H1 (cell line): ENCODE measurements around the gene WDR90. TPM values are rescaled to one million over a fixed set of nuclear protein-coding genes. Genes with fewer than 3 reads are reported as not detected.

Experiments used
- CTCF ChIA-PET: fragments of 300-600 bp; sonication (Branson Sonifier 250); formaldehyde crosslinking; loops from one replicate; lab custom pipeline; 2021; ENCODE audit not compliant: partially characterized antibody; lab: Charles Lee
- POLR2A ChIA-PET: fragments of 300-600 bp; sonication (Branson Sonifier 250); formaldehyde crosslinking; loops from one replicate; lab custom pipeline; 2021; ENCODE audit warnings: inconsistent platforms; ENCODE audit not compliant: partially characterized antibody; lab: Charles Lee
- DNase-seq, 2 experiments: peaks; one replicate each; pipeline versions ENCODE4 v3.0.0 to v3.0.0-alpha.2; 2010 to 2022; ENCODE audit warnings: low spot score in 2 of 2, low read depth in 1 of 2, mixed read lengths in 1 of 2
- FAIRE-seq: peaks from 2 replicates; lab custom pipeline; 2011; peaks lifted over from hg19 to GRCh38; lab: Jason Lieb, UNC
- H2AFZ ChIP-seq: 2 replicates; pipeline ENCODE4 v1.8.1; 2012; ENCODE audit warnings: low read length, inconsistent platforms
- H2AK5ac ChIP-seq: 2 replicates; pipeline ENCODE4 v1.6.1; 2013; ENCODE audit warnings: low read depth, low read length
- H2BK120ac ChIP-seq: replicated peaks from 2 replicates; pipeline ENCODE3; 2013; ENCODE audit warnings: low read depth, low read length, inconsistent platforms
- H2BK12ac ChIP-seq: 2 replicates; pipeline ENCODE4 v1.6.1; 2013; ENCODE audit warnings: low read depth, low read length
- H2BK15ac ChIP-seq: 2 replicates; pipeline ENCODE4 v1.6.1; 2013; ENCODE audit warnings: low read length
- H2BK20ac ChIP-seq: 2 replicates; pipeline ENCODE4 v1.6.1; 2013; ENCODE audit warnings: low read length
- H2BK5ac ChIP-seq: 2 replicates; pipeline ENCODE4 v1.6.1; 2013; ENCODE audit warnings: low read depth, low read length
- H3K14ac ChIP-seq: 2 replicates; pipeline ENCODE4 v1.6.1; 2013; ENCODE audit warnings: inconsistent platforms; ENCODE audit not compliant: insufficient read length
- H3K18ac ChIP-seq: 2 replicates; pipeline ENCODE4 v1.6.1; 2013; ENCODE audit warnings: low read length; ENCODE audit errors: extremely low read depth
- H3K23ac ChIP-seq: 2 replicates; pipeline ENCODE4 v1.6.1; 2013; ENCODE audit warnings: inconsistent platforms; ENCODE audit not compliant: insufficient read length
- H3K23me2 ChIP-seq: 2 replicates; pipeline ENCODE4 v1.6.1; 2013; ENCODE audit warnings: low read depth, low read length
- H3K27ac ChIP-seq: 2 replicates; pipeline ENCODE4 v1.6.1; 2011; ENCODE audit warnings: low read depth, low read length, inconsistent platforms
- H3K27me3 ChIP-seq, 4 experiments: replicated peaks in 1 of 4; 1 replicate in 1 of 4; 2 replicates in 3 of 4; pipeline versions ENCODE4 v1.6.1 to v1.8.1; 2011 to 2013; ENCODE audit warnings: low read length in 3 of 4, mild to moderate bottlenecking in 3 of 4, inconsistent platforms in 2 of 4, mixed read lengths in 2 of 4, moderate library complexity in 1 of 4; ENCODE audit not compliant: control insufficient read depth in 3 of 4, insufficient read depth in 3 of 4; ENCODE audit errors: extremely low read depth in 1 of 4
- H3K36me3 ChIP-seq, 4 experiments: 2 replicates each; pipeline versions ENCODE4 v1.6.1 to v1.8.1; 2011 to 2013; ENCODE audit warnings: mild to moderate bottlenecking in 4 of 4, low read length in 3 of 4, moderate library complexity in 2 of 4, control low read depth in 1 of 4, inconsistent platforms in 1 of 4; ENCODE audit not compliant: insufficient read depth in 4 of 4, control insufficient read depth in 2 of 4
- H3K4ac ChIP-seq: replicated peaks from 2 replicates; pipeline ENCODE3; 2013; ENCODE audit warnings: low read length, low read depth, mixed read lengths, inconsistent platforms; ENCODE audit not compliant: insufficient read length
- H3K4me1 ChIP-seq, 4 experiments: replicated peaks in 1 of 4; 1 replicate in 1 of 4; 2 replicates in 3 of 4; pipeline versions ENCODE4 v1.6.1 to v1.8.1; 2011 to 2013; ENCODE audit warnings: low read length in 3 of 4, inconsistent platforms in 2 of 4, mixed read lengths in 1 of 4; ENCODE audit not compliant: insufficient read depth in 4 of 4, control insufficient read depth in 3 of 4
- H3K4me2 ChIP-seq, 2 experiments: 2 replicates each; pipeline versions ENCODE4 v1.6.1 to v1.8.1; 2011 to 2013; ENCODE audit warnings: low read depth in 2 of 2, low read length in 2 of 2, control low read depth in 1 of 2, inconsistent platforms in 1 of 2, mild to moderate bottlenecking in 1 of 2; ENCODE audit not compliant: insufficient read depth in 1 of 2
- H3K4me3 ChIP-seq, 4 experiments: fragments of 200-600, 300-600 bp in 1 of 4; sonication (generic), shearing (Covaris generic), sonication (Bioruptor Twin) in 1 of 4; 2 replicates each; pipeline versions ENCODE4 v1.5.1 to v1.8.1; 2011 to 2016; ENCODE audit warnings: low read length in 4 of 4, low read depth in 3 of 4, control low read depth in 2 of 4, inconsistent platforms in 2 of 4, mild to moderate bottlenecking in 2 of 4, mixed read lengths in 1 of 4, moderate library complexity in 1 of 4; ENCODE audit not compliant: insufficient read depth in 2 of 4; ENCODE audit errors: extremely low read depth in 1 of 4
- H3K56ac ChIP-seq: replicated peaks from 2 replicates; pipeline ENCODE3; 2013; ENCODE audit warnings: low read depth, mild to moderate bottlenecking, mixed read lengths, low read length, inconsistent platforms; ENCODE audit not compliant: insufficient read length
- H3K79me1 ChIP-seq: 2 replicates; pipeline ENCODE4 v1.6.1; 2013; ENCODE audit warnings: low read depth, low read length, control low read depth
- H3K79me2 ChIP-seq, 2 experiments: 2 replicates each; pipeline versions ENCODE4 v1.6.1 to v1.8.1; 2012 to 2013; ENCODE audit warnings: low read length in 2 of 2, mild to moderate bottlenecking in 2 of 2, inconsistent platforms in 1 of 2; ENCODE audit not compliant: insufficient read depth in 2 of 2, control insufficient read depth in 1 of 2
- H3K9ac ChIP-seq, 4 experiments: replicated peaks in 1 of 4; 1 replicate in 1 of 4; 2 replicates in 3 of 4; pipeline versions ENCODE4 v1.6.1 to v1.8.1; 2011 to 2013; ENCODE audit warnings: low read depth in 3 of 4, low read length in 3 of 4, control low read depth in 2 of 4, mild to moderate bottlenecking in 2 of 4, moderate library complexity in 2 of 4, inconsistent platforms in 1 of 4; ENCODE audit errors: extremely low read depth in 1 of 4
- H3K9me3 ChIP-seq, 2 experiments: 2 replicates each; pipeline versions ENCODE4 v1.6.1 to v1.8.1; 2012 to 2013; ENCODE audit warnings: mild to moderate bottlenecking in 2 of 2, moderate library complexity in 2 of 2, control low read depth in 1 of 2, inconsistent platforms in 1 of 2, low read depth in 1 of 2, low read length in 1 of 2, mixed read lengths in 1 of 2; ENCODE audit not compliant: insufficient read depth in 2 of 2
- H4K20me1 ChIP-seq, 2 experiments: replicated peaks in 1 of 2; 2 replicates each; pipeline versions ENCODE3 to v1.8.1; 2011 to 2013; ENCODE audit warnings: inconsistent platforms in 2 of 2, low read length in 2 of 2, mild to moderate bottlenecking in 1 of 2; ENCODE audit not compliant: insufficient read depth in 2 of 2, control insufficient read depth in 1 of 2
- H4K5ac ChIP-seq: 2 replicates; pipeline ENCODE4 v1.6.1; 2013; ENCODE audit warnings: low read length, low read depth, mixed read lengths, inconsistent platforms; ENCODE audit not compliant: insufficient read length
- H4K8ac ChIP-seq: 2 replicates; pipeline ENCODE4 v1.8.0; 2013; ENCODE audit warnings: mild to moderate bottlenecking, moderate library complexity, low read length, inconsistent platforms; ENCODE audit not compliant: insufficient read depth; ENCODE audit errors: extremely low read depth
- H4K91ac ChIP-seq: replicated peaks from 2 replicates; pipeline ENCODE3; 2013; ENCODE audit warnings: low read length, mixed read lengths, inconsistent platforms; ENCODE audit not compliant: insufficient read length
- BACH1 ChIP-seq: IDR thresholded peaks from 2 replicates; pipeline ENCODE4 v1.6.1; 2012; ENCODE audit warnings: low read length, improper control_type of control experiment
- GABPA ChIP-seq: IDR thresholded peaks from 2 replicates; pipeline ENCODE4 v1.6.1; 2011; ENCODE audit warnings: mild to moderate bottlenecking, low read length, moderate library complexity, borderline replicate concordance; ENCODE audit not compliant: insufficient read depth
- JUND ChIP-seq: IDR thresholded peaks from 2 replicates; pipeline ENCODE4 v1.6.1; 2011; ENCODE audit warnings: mild to moderate bottlenecking, improper control_type of control experiment, low read length
- KDM1A ChIP-seq: fragments of 200-600, 300-600 bp; sonication (generic); IDR thresholded peaks from 2 replicates; pipeline ENCODE4 v1.7.1; 2016; ENCODE audit warnings: mild to moderate bottlenecking, low read length, borderline replicate concordance
- POLR2AphosphoS5 ChIP-seq: IDR thresholded peaks from 2 replicates; pipeline ENCODE4 v1.6.1; 2011; ENCODE audit warnings: low read depth, low read length
- SIRT6 ChIP-seq: IDR thresholded peaks from one replicate; pipeline ENCODE4 v1.7.1; 2012; ENCODE audit warnings: low read length, inconsistent platforms
- SRF ChIP-seq: IDR thresholded peaks from 2 replicates; pipeline ENCODE4 v1.6.1; 2011; ENCODE audit warnings: mild to moderate bottlenecking, low read depth, low read length, moderate library complexity
- TAF1 ChIP-seq: IDR thresholded peaks from 2 replicates; pipeline ENCODE4 v1.6.1; 2011; ENCODE audit warnings: mild to moderate bottlenecking, low read depth, low read length
- TBP ChIP-seq: IDR thresholded peaks from 2 replicates; pipeline ENCODE4 v1.6.1; 2011; ENCODE audit warnings: low read depth, low read length, improper control_type of control experiment
- USF2 ChIP-seq: IDR thresholded peaks from 2 replicates; pipeline ENCODE4 v1.6.1; 2011; ENCODE audit warnings: low read length, improper control_type of control experiment
- WGBS, 2 experiments: shearing (Covaris generic) in 1 of 2; methylation state at CpG; one replicate each; pipeline versions ENCODE4 v1.1.6 to v1.1.7; 2013 to 2015; ENCODE audit warnings: low lambda C conversion rate in 2 of 2, mixed read lengths in 2 of 2, inconsistent platforms in 1 of 2, low coverage in 1 of 2, missing lambda C conversion rate in 1 of 2; ENCODE audit not compliant: insufficient replicate concordance in 2 of 2, insufficient coverage in 1 of 2, insufficient read length in 1 of 2; ENCODE audit errors: extremely low coverage in 1 of 2, missing lambda C conversion rate in 1 of 2; 5-methylcytosine and 5-hydroxymethylcytosine counted together
- polyA plus RNA-seq, 7 experiments: library from polyadenylated mRNA; depleted of rRNA in 3 of 7; stranded (reverse) in 5 of 7; unstranded in 2 of 7; fragments of >200 nt in 5 of 7; fragments of 200-250 nt in 2 of 7; gene quantifications; 1 replicate in 5 of 7; 2 replicates in 1 of 7; 4 replicates in 1 of 7; pipeline versions ENCODE4 v1.2.1 to v1.2.3, GENCODE V29; 2011 to 2013; ENCODE audit warnings: missing spikeins in 2 of 7, mixed read lengths in 2 of 7
- total RNA-seq: library from RNA; stranded (reverse); fragmentation: NEBNext Ultra II Directional; extraction: Animal tissue kit (Norgen Biotek cat#: 25700); gene quantifications from 2 replicates; pipeline ENCODE4 v1.2.1, GENCODE V29; 2021

WDR90 gene
- total and polyA plus RNA-seq, 2 of the 8 experiments (the other 6 are each of a cell fraction or from before 2014, with no cell fraction given), result 24.0 to 47.2 TPM

GRCh38 chr16:679814-680624 lies 30.9 kb downstream of the WDR90 start, which contains the start of gene STUB1:
TSS of gene STUB1 (plus strand) at chr16:680410. CDS start at chr16:680526, 116 bp downstream.
- Histone ChIP-seq H2BK20ac (no peak within 1 kb of the TSS), H2BK5ac (peak within 1 kb of the TSS; percentile 49; the same call in 1 of the 2 replicates), H4K91ac (peak within 1 kb of the TSS; percentile 74), H2BK120ac (no peak within 1 kb of the TSS), H2BK15ac (no peak within 1 kb of the TSS), H3K23me2 (peaks cover 17% of the 10 kb centered on the region), H3K56ac (peak within 1 kb of the TSS; percentile 59), H2AK5ac (no peak within 1 kb of the TSS), H3K4me2 (peak within 1 kb of the TSS; percentile 74 to 92), H4K5ac (peak within 1 kb of the TSS; percentile 62), H3K27me3 (peaks cover 0 to 2% (median 0%) of the 10 kb centered on the region in 4 experiments; a peak in 2 of 7 replicates), H3K27ac (peak within 1 kb of the TSS; percentile 72), H3K4me3 (peak within 1 kb of the TSS; percentile 72 to 89 (median 80)), H3K9me3 (no peaks in the 10 kb centered on the region), H2AFZ (no peak within 1 kb of the TSS), H3K79me1 (peaks cover 6% of the 10 kb centered on the region; the same call in 1 of the 2 replicates), H3K18ac (peak within 1 kb of the TSS; percentile 32), H3K79me2 (peaks cover 0 to 12% of the 10 kb centered on the region in 2 experiments; a peak in 1 of 4 replicates), H3K4ac (no peak within 1 kb of the TSS), H3K14ac (no peak within 1 kb of the TSS), H4K20me1 (peaks cover 4 to 26% of the 10 kb centered on the region in 2 experiments), H4K8ac (peak within 1 kb of the TSS; percentile 82), H3K36me3 (peaks cover 4 to 16% (median 13%) of the 10 kb centered on the region in 4 experiments; a peak in 7 of 8 replicates), H3K4me1 (peaks cover 0 to 34% (median 28%) of the 10 kb centered on the region in 4 experiments; a peak in 6 of 7 replicates), H2BK12ac (peak within 1 kb of the TSS; percentile 84; the same call in 1 of the 2 replicates), H3K9ac (peak within 1 kb of the TSS; percentile 13 to 72 (median 64); a peak in 6 of 7 replicates), H3K23ac (no peak within 1 kb of the TSS)
- ChIA-PET POLR2A (interaction anchor here (0.6 to 13.3 kb wide), 17 partner anchors 10 to 297 kb away, joined by 3 to 214 read pairs (median 5); partner anchors contain the start of genes ANTKMT, CCDC78, HAGHL and PGAP6), CTCF (interaction anchor here (0.9 to 1.8 kb wide), 4 partner anchors 11 to 32 kb away, joined by 3 to 5 read pairs (median 4); partner anchors contain the start of genes WDR24 and WDR90)
- peak; percentile 64 to 95 for DNase-seq
- WGBS, 2 experiments, result 4% methylated on average over 25 of the region's 91 CpGs; no CpG with 5 or more reads in 1 of the 2 experiments
- no peak for FAIRE-seq
- TF ChIP-seq SIRT6, result no peak
- no peak for TF ChIP-seq USF2
- peak; percentile 51; the same call in 1 of the 2 replicates for TF ChIP-seq TBP
- TF ChIP-seq SRF, result no peak
- peak; percentile 33 for TF ChIP-seq TAF1
- no peak for TF ChIP-seq GABPA
- no peak for TF ChIP-seq JUND
- TF ChIP-seq BACH1, result peak; percentile 59; the same call in 1 of the 2 replicates
- 0 out of 2 replicates have a peak, but pooled peaks have one; percentile 10 for TF ChIP-seq KDM1A
- 0 out of 2 replicates have a peak, but pooled peaks have one; percentile 15 for TF ChIP-seq POLR2AphosphoS5
